IMR-90 (cell line): ENCODE data around the gene RAPGEF1. TPM values are rescaled to one million over a fixed set of nuclear protein-coding genes. Genes with fewer than 3 reads are reported as not detected.

Experiments
- ATAC-seq: fragments of 200-7000 bp; cut with Tn5 transposase; 2 replicates; pipeline ENCODE4 v1.9.1; 2020; ENCODE audit warnings: low read depth, mild to moderate bottlenecking, moderate library complexity
- BruUV-seq: library from RNA; stranded (reverse); fragments of 400-500 nt; replicated peaks from 2 replicates; lab custom pipeline; 2021; lab: Mats Ljungman, UMichigan
- CTCF ChIA-PET: fragments of 300-600 bp; formaldehyde crosslinking; extraction: SDS; loops from one replicate; lab custom pipeline; 2021; ENCODE audit warnings: antibody characterized with exemption; lab: Yijun Ruan, JAX
- POLR2A ChIA-PET: fragments of 300-600 bp; sonication (Branson Sonifier 250); formaldehyde crosslinking; loops from one replicate; lab custom pipeline; 2022; ENCODE audit warnings: antibody characterized with exemption; ENCODE audit not compliant: unreplicated experiment; lab: Charles Lee
- DNase-seq: peaks from one replicate; pipeline ENCODE4 v3.0.0; 2013
- H2AFZ ChIP-seq: replicated peaks from 2 replicates; pipeline ENCODE3; 2013; ENCODE audit warnings: low read length, mild to moderate bottlenecking; ENCODE audit not compliant: poor library complexity
- H2AK5ac ChIP-seq: 2 replicates; pipeline ENCODE4 v1.6.1; 2013; ENCODE audit warnings: low read depth, low read length, inconsistent platforms
- H2AK9ac ChIP-seq: replicated peaks from 2 replicates; pipeline ENCODE3; 2013; ENCODE audit warnings: mild to moderate bottlenecking, low read depth, low read length, moderate library complexity; ENCODE audit not compliant: poor library complexity
- H2BK120ac ChIP-seq: 2 replicates; pipeline ENCODE4 v1.6.1; 2013; ENCODE audit warnings: low read depth, low read length, inconsistent platforms
- H2BK15ac ChIP-seq: 3 replicates; pipeline ENCODE4 v1.6.1; 2013; ENCODE audit warnings: low read depth, low read length, inconsistent platforms
- H2BK20ac ChIP-seq: 2 replicates; pipeline ENCODE4 v1.6.1; 2013; ENCODE audit warnings: low read depth, mild to moderate bottlenecking, inconsistent platforms, low read length, moderate library complexity
- H2BK5ac ChIP-seq: 2 replicates; pipeline ENCODE4 v1.6.1; 2013; ENCODE audit warnings: mild to moderate bottlenecking, low read depth, low read length, inconsistent platforms; ENCODE audit not compliant: poor library complexity, severe bottlenecking
- H3K14ac ChIP-seq: replicated peaks from 2 replicates; pipeline ENCODE4 v1.6.1; 2013; ENCODE audit warnings: low read depth, low read length, inconsistent platforms
- H3K18ac ChIP-seq: 2 replicates; pipeline ENCODE4 v1.6.1; 2013; ENCODE audit warnings: low read depth, low read length, control low read depth
- H3K23ac ChIP-seq: 2 replicates; pipeline ENCODE4 v1.6.1; 2013; ENCODE audit warnings: low read depth, low read length, inconsistent platforms
- H3K27ac ChIP-seq: 2 replicates; pipeline ENCODE4 v1.5.1; 2013; ENCODE audit warnings: mild to moderate bottlenecking, control low read depth, low read length; ENCODE audit not compliant: insufficient read depth
- H3K27me3 ChIP-seq: 2 replicates; pipeline ENCODE4 v1.6.1; 2013; ENCODE audit warnings: low read length; ENCODE audit not compliant: control insufficient read depth, insufficient read depth
- H3K36me3 ChIP-seq: 2 replicates; pipeline ENCODE4 v1.6.1; 2013; ENCODE audit warnings: low read length, mixed read lengths; ENCODE audit not compliant: control insufficient read depth, insufficient read depth
- H3K4ac ChIP-seq: 2 replicates; pipeline ENCODE4 v1.6.1; 2013; ENCODE audit warnings: low read depth, low read length, inconsistent platforms
- H3K4me1 ChIP-seq: 2 replicates; pipeline ENCODE4 v1.6.1; 2013; ENCODE audit warnings: low read length, mixed read lengths; ENCODE audit not compliant: control insufficient read depth, insufficient read depth
- H3K4me2 ChIP-seq: 2 replicates; pipeline ENCODE4 v1.6.1; 2013; ENCODE audit warnings: low read depth, mild to moderate bottlenecking, control low read depth, low read length, moderate library complexity
- H3K4me3 ChIP-seq: 2 replicates; pipeline ENCODE4 v1.5.1; 2013; ENCODE audit warnings: low read depth, mild to moderate bottlenecking, control low read depth, low read length, moderate library complexity; ENCODE audit not compliant: insufficient read depth
- H3K56ac ChIP-seq: 2 replicates; pipeline ENCODE4 v1.6.1; 2013; ENCODE audit warnings: low read length, inconsistent platforms; ENCODE audit not compliant: insufficient read depth; ENCODE audit errors: extremely low read depth
- H3K79me1 ChIP-seq, 2 experiments: 2 replicates each; pipeline ENCODE4 v1.6.1; 2013; ENCODE audit warnings: low read length in 2 of 2, inconsistent platforms in 1 of 2, low read depth in 1 of 2
- H3K9ac ChIP-seq: 2 replicates; pipeline ENCODE4 v1.6.1; 2013; ENCODE audit warnings: low read depth, low read length, control low read depth
- H3K9me1 ChIP-seq: 2 replicates; pipeline ENCODE4 v1.6.1; 2013; ENCODE audit warnings: low read length, inconsistent platforms; ENCODE audit not compliant: insufficient read depth
- H3K9me3 ChIP-seq: 2 replicates; pipeline ENCODE4 v1.6.1; 2013; ENCODE audit warnings: low read length; ENCODE audit not compliant: control insufficient read depth, insufficient read depth
- H4K20me1 ChIP-seq: 2 replicates; pipeline ENCODE4 v1.6.1; 2013; ENCODE audit warnings: low read length, inconsistent platforms; ENCODE audit not compliant: insufficient read depth
- H4K5ac ChIP-seq: 2 replicates; pipeline ENCODE4 v1.6.1; 2013; ENCODE audit warnings: mild to moderate bottlenecking, low read depth, low read length, control low read depth
- H4K8ac ChIP-seq, 2 experiments: 2 replicates each; pipeline ENCODE4 v1.6.1; 2013; ENCODE audit warnings: low read depth in 2 of 2, low read length in 2 of 2, control low read depth in 1 of 2, inconsistent platforms in 1 of 2
- H4K91ac ChIP-seq: 2 replicates; pipeline ENCODE4 v1.6.1; 2013; ENCODE audit warnings: low read depth, low read length, inconsistent platforms; ENCODE audit not compliant: insufficient read depth
- CEBPB ChIP-seq: IDR thresholded peaks from 2 replicates; pipeline ENCODE4 v1.6.1; 2012; ENCODE audit warnings: low read depth, low read length, improper control_type of control experiment
- CHD1 ChIP-seq: IDR thresholded peaks from 2 replicates; pipeline ENCODE4 v1.6.1; 2012; ENCODE audit warnings: low read depth, low read length, improper control_type of control experiment
- FOS ChIP-seq: fragments of 150-350 bp; IDR thresholded peaks from 2 replicates; pipeline ENCODE4 v1.6.1; 2016; ENCODE audit warnings: low read depth, low read length
- MAFK ChIP-seq: IDR thresholded peaks from 2 replicates; pipeline ENCODE4 v1.6.1; 2012; ENCODE audit warnings: low read depth, low read length, improper control_type of control experiment
- MAZ ChIP-seq: IDR thresholded peaks from 2 replicates; pipeline ENCODE4 v1.6.1; 2012; ENCODE audit warnings: low read depth, mild to moderate bottlenecking, low read length, improper control_type of control experiment, moderate library complexity, borderline replicate concordance
- MXI1 ChIP-seq: IDR thresholded peaks from 2 replicates; pipeline ENCODE4 v1.6.1; 2012; ENCODE audit warnings: low read depth, mild to moderate bottlenecking, low read length, moderate library complexity, borderline replicate concordance
- NFE2L2 ChIP-seq: fragments of 150-350 bp; IDR thresholded peaks from 2 replicates; pipeline ENCODE4 v1.6.1; 2016; ENCODE audit warnings: low read depth, mild to moderate bottlenecking, low read length
- POLR2A ChIP-seq: IDR thresholded peaks from 2 replicates; pipeline ENCODE4 v1.6.1; 2012; ENCODE audit warnings: mild to moderate bottlenecking, low read depth, low read length
- RAD21 ChIP-seq: IDR thresholded peaks from 2 replicates; pipeline ENCODE4 v1.6.1; 2012; ENCODE audit warnings: low read length, improper control_type of control experiment
- RCOR1 ChIP-seq: IDR thresholded peaks from 2 replicates; pipeline ENCODE4 v1.6.1; 2012; ENCODE audit warnings: mild to moderate bottlenecking, low read length, improper control_type of control experiment; ENCODE audit not compliant: insufficient replicate concordance
- RFX5 ChIP-seq: IDR thresholded peaks from 2 replicates; pipeline ENCODE4 v1.8.0; 2012; ENCODE audit warnings: low read depth, mild to moderate bottlenecking, low read length, moderate library complexity
- SMC3 ChIP-seq: fragments of 150-350 bp; IDR thresholded peaks from 2 replicates; pipeline ENCODE4 v1.6.1; 2016; ENCODE audit warnings: low read depth, mild to moderate bottlenecking, antibody characterized with exemption, low read length, moderate library complexity
- WGBS, 2 experiments: methylation state at CpG; one replicate each; pipeline versions ENCODE4 v1.1.5 to v1.1.7; 2013; ENCODE audit warnings: missing lambda C conversion rate in 2 of 2; ENCODE audit not compliant: insufficient read length in 1 of 2; ENCODE audit errors: extremely low coverage in 2 of 2; 5-methylcytosine and 5-hydroxymethylcytosine counted together
- dilution Hi-C: fragments of 300-500 bp; cut with HindIII; formaldehyde crosslinking; loops from one replicate; pipeline ENCODE4 v1.14.3; 2018; ENCODE audit warnings: low sequenced_read_pairs; ENCODE audit not compliant: unreplicated experiment
- in situ Hi-C: fragments of 300-500 bp; cut with MboI; formaldehyde crosslinking; loops from 3 replicates; pipeline ENCODE4 v1.14.3; 2019; ENCODE audit warnings: low sequenced_read_pairs, inconsistent platforms, mixed read lengths
- intact Hi-C: fragments of 100-400 bp; cut with micrococcal nuclease; formaldehyde crosslinking; loops from 2 replicates; pipeline ENCODE4 v1.10.0; 2022
- polyA plus RNA-seq, 3 experiments: library from polyadenylated mRNA; depleted of rRNA; stranded (reverse); fragments of >200 nt; gene quantifications; 2 replicates each; pipeline ENCODE4 v1.2.3, GENCODE V29; 2012; ENCODE audit warnings: low replicate concordance in 1 of 3
- total RNA-seq: library from RNA; depleted of rRNA; stranded (reverse); fragments of >200 nt; gene quantifications from 2 replicates; pipeline ENCODE4 v1.2.3, GENCODE V29; 2012
- TF ChIP-seq, protein P1 (sequence below): fragments of 150-350 bp; IDR thresholded peaks from 2 replicates; pipeline ENCODE4 v1.6.1; 2017; ENCODE audit warnings: mild to moderate bottlenecking, antibody characterized with exemption, low read length, low read depth
- TF ChIP-seq, protein P2 (sequence below): fragments of 150-350 bp; IDR thresholded peaks from 2 replicates; pipeline ENCODE4 v1.6.1; 2016; ENCODE audit warnings: low read depth, mild to moderate bottlenecking, low read length, moderate library complexity, borderline replicate concordance
- TF ChIP-seq, protein P3 (sequence below): conservative IDR thresholded peaks from 2 replicates; pipeline ENCODE4 v1.5.1; 2012; ENCODE audit warnings: mild to moderate bottlenecking, low read depth, low read length, improper control_type of control experiment

Gene RAPGEF1
- total and polyA plus RNA-seq, 2 of the 4 experiments (the other 2 are of a cell fraction): 13.1 to 22.3 TPM

- H4K5ac ChIP-seq: no peak overlapping the region
- ATAC-seq (no peak), DNase-seq (no peak)
- ChIA-PET POLR2A (no interaction called here), CTCF (no interaction called here)
- no peak overlapping the region for H2BK5ac ChIP-seq
- peaks cover 6% of the 10 kb centered on the region; the same call in 1 of the 2 replicates for H3K9me1 ChIP-seq
- no peak overlapping the region for H4K91ac ChIP-seq
- H3K9ac ChIP-seq: no peak overlapping the region
- no peak overlapping the region for H2AK9ac ChIP-seq
- H3K4me2 ChIP-seq: no peak overlapping the region
- H2AK5ac ChIP-seq: no peak overlapping the region
- H3K18ac ChIP-seq: no peak overlapping the region
- H3K4me1 ChIP-seq: 0 out of 2 replicates have a peak, but pooled peaks cover 3% of the 10 kb centered on the region
- H3K27me3 ChIP-seq: no peaks in the 10 kb centered on the region
- in situ Hi-C loops: loop anchor here (5.0 to 25.0 kb wide), 2 partner anchors 152 to 672 kb away; partner anchors contain the start of gene RAPGEF1
- H3K36me3 ChIP-seq: peaks cover 34% of the 10 kb centered on the region
- no peak overlapping the region for H2BK120ac ChIP-seq
- no peaks in the 10 kb centered on the region for H3K79me1 ChIP-seq
- H3K27ac ChIP-seq: no peak overlapping the region
- H3K56ac ChIP-seq: no peak overlapping the region
- intact Hi-C loops: loop anchor here (2.0 to 5.0 kb wide), 2 partner anchors 67 to 149 kb away; no protein-coding TSS in a partner anchor
- no peaks in the 10 kb centered on the region; the same call in 1 of the 2 replicates for H4K20me1 ChIP-seq
- no peaks in the 10 kb centered on the region for H3K9me3 ChIP-seq
- TF ChIP-seq POLR2A (no peak), SMC3 (no peak), RCOR1 (no peak), CHD1 (no peak), FOS (no peak), MXI1 (no peak), MAZ (no peak), CEBPB (no peak), RAD21 (no peak), RFX5 (no peak), NFE2L2 (no peak), MAFK (no peak)
- TF ChIP-seq, protein P1, sequence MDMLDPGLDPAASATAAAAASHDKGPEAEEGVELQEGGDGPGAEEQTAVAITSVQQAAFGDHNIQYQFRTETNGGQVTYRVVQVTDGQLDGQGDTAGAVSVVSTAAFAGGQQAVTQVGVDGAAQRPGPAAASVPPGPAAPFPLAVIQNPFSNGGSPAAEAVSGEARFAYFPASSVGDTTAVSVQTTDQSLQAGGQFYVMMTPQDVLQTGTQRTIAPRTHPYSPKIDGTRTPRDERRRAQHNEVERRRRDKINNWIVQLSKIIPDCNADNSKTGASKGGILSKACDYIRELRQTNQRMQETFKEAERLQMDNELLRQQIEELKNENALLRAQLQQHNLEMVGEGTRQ: no peak
- TF ChIP-seq, protein P2, sequence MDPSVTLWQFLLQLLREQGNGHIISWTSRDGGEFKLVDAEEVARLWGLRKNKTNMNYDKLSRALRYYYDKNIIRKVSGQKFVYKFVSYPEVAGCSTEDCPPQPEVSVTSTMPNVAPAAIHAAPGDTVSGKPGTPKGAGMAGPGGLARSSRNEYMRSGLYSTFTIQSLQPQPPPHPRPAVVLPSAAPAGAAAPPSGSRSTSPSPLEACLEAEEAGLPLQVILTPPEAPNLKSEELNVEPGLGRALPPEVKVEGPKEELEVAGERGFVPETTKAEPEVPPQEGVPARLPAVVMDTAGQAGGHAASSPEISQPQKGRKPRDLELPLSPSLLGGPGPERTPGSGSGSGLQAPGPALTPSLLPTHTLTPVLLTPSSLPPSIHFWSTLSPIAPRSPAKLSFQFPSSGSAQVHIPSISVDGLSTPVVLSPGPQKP: no peak
- TF ChIP-seq, protein P3, sequence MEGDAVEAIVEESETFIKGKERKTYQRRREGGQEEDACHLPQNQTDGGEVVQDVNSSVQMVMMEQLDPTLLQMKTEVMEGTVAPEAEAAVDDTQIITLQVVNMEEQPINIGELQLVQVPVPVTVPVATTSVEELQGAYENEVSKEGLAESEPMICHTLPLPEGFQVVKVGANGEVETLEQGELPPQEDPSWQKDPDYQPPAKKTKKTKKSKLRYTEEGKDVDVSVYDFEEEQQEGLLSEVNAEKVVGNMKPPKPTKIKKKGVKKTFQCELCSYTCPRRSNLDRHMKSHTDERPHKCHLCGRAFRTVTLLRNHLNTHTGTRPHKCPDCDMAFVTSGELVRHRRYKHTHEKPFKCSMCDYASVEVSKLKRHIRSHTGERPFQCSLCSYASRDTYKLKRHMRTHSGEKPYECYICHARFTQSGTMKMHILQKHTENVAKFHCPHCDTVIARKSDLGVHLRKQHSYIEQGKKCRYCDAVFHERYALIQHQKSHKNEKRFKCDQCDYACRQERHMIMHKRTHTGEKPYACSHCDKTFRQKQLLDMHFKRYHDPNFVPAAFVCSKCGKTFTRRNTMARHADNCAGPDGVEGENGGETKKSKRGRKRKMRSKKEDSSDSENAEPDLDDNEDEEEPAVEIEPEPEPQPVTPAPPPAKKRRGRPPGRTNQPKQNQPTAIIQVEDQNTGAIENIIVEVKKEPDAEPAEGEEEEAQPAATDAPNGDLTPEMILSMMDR: no peak
- H4K8ac ChIP-seq: no peak overlapping the region
- dilution Hi-C loops: no loop called here
- H3K4me3 ChIP-seq: no peak overlapping the region
- no peak overlapping the region for H3K4ac ChIP-seq
- no peak overlapping the region for H2BK20ac ChIP-seq
- BruUV-seq: no TSS peak
- no peak overlapping the region for H3K14ac ChIP-seq
- 96% methylated on average over 3 of the region's 14 CpGs; no CpG with 5 or more reads in 1 of the 2 experiments for WGBS, 2 experiments
- no peak overlapping the region for H2AFZ ChIP-seq
- no peak overlapping the region for H2BK15ac ChIP-seq
- H3K23ac ChIP-seq: no peak overlapping the region
These were observed 149.9 kb downstream of the RAPGEF1 start for GRCh38 chr9:131589993-131590392.
